Body of pancreas (tissue), 4 donors: ENCODE results near the gene WDPCP. TPM values are rescaled to one million over a fixed set of nuclear protein-coding genes. Genes with fewer than 3 reads are reported as not detected.

ENCODE experiments used
- ATAC-seq: fragments of 150-250 bp; one replicate; pipeline ENCODE4 v1.9.1; 2016
- DNase-seq, 4 donors: peaks; one replicate each; pipeline ENCODE4 v3.0.0-alpha.2; 2019
- H3K27ac ChIP-seq, 4 donors: fragments of 200-600 bp; sonication (generic); 1 replicate in 3 of 4; 2 replicates in 1 of 4; pipeline versions ENCODE4 v1.5.1 to v1.6.1; 2016 to 2019; ENCODE audit warnings: mild to moderate bottlenecking in 1 of 4, mixed read lengths in 1 of 4, moderate library complexity in 1 of 4
- H3K27me3 ChIP-seq, 2 donors: fragments of 200-600 bp; sonication (generic); one replicate each; pipeline ENCODE4 v1.6.0; 2016; ENCODE audit warnings: mild to moderate bottlenecking in 1 of 2
- H3K36me3 ChIP-seq, 2 donors: fragments of 200-600 bp; sonication (generic); replicated peaks in 1 of 2; 2 replicates each; pipeline ENCODE4 v1.5.1; 2016; ENCODE audit warnings: low read depth in 2 of 2; ENCODE audit not compliant: insufficient read depth in 1 of 2
- H3K4me1 ChIP-seq: fragments of 200-600 bp; sonication (generic); one replicate; pipeline ENCODE4 v1.6.0; 2016
- H3K4me3 ChIP-seq, 2 donors: fragments of 200-600 bp; sonication (generic); 1 replicate in 1 of 2; 2 replicates in 1 of 2; pipeline ENCODE4 v1.5.1; 2016 to 2019
- H3K9me3 ChIP-seq, 3 donors: fragments of 200-600 bp; sonication (generic); 1 replicate in 2 of 3; 2 replicates in 1 of 3; pipeline ENCODE4 v1.5.1; 2016
- CTCF ChIP-seq, 7 experiments: fragments of 450-650 bp in 4 of 7; fragments of 200-600 bp in 3 of 7; sonication (generic) in 3 of 7; IDR thresholded peaks; one replicate each; pipeline ENCODE4 v1.5.1; 2016 to 2019; ENCODE audit warnings: antibody characterized with exemption in 7 of 7
- POLR2A ChIP-seq, 3 donors: fragments of 450-650 bp; IDR thresholded peaks; one replicate each; pipeline ENCODE4 v1.6.1; 2016; ENCODE audit warnings: antibody characterized with exemption in 3 of 3, mild to moderate bottlenecking in 2 of 3
- WGBS, 2 donors: methylation state at CpG; one replicate each; pipeline ENCODE4 v1.1.5; 2017; 5-methylcytosine and 5-hydroxymethylcytosine counted together
- intact Hi-C: fragments of 100-400 bp; cut with DNase I; formaldehyde crosslinking; loops from one replicate; pipeline ENCODE4 v1.15.1; 2023
- total RNA-seq, 2 donors: library from RNA; depleted of rRNA; stranded (reverse); fragments of >200 nt; gene quantifications; one replicate each; pipeline ENCODE4 v1.1.0, GENCODE V29; 2016

Gene WDPCP
- total RNA-seq, 2 donors from 2014 or later = 6.9 to 8.3 TPM

GRCh38 chr2:63444565-63445288 is 143.6 kb downstream of the WDPCP start:
- DNase-seq (no peak), ATAC-seq (no peak)
- 80 to 89% methylated on average over 6 of the region's 6 CpGs for WGBS, 2 donors
- Histone ChIP-seq H3K27ac (no peak overlapping the region), H3K36me3 (no peaks in the 10 kb centered on the region), H3K9me3 (no peaks in the 10 kb centered on the region), H3K4me3 (no peak overlapping the region), H3K4me1 (no peaks in the 10 kb centered on the region), H3K27me3 (no peaks in the 10 kb centered on the region)
- TF ChIP-seq POLR2A (IDR thresholded peaks at IDR 0.05) (no peak), CTCF (IDR thresholded peaks at IDR 0.05) (no peak)
- intact Hi-C loops = no loop called here

DNA sequence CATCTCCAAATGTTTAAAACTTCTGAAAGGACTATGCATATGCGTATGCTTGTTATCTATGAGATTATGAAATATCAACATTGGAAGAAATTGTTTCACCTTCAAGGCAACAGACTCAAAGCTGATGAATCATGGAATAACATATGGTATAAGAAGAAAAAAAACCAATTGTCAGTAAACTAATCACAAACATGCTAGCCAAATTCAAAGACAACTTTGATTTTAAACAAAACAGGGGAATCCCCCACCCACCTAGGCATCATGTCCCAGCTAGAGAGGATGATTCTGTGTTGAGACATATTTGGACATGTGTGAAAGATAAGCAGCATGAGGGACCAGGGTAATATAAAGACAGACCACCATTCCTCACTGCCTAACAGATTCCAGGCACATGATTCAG is 147.7 kb downstream of the WDPCP start:
- Histone ChIP-seq H3K27ac (no peak overlapping the region), H3K36me3 (no peaks in the 10 kb centered on the region), H3K4me1 (no peaks in the 10 kb centered on the region), H3K27me3 (no peaks in the 10 kb centered on the region), H3K9me3 (no peaks in the 10 kb centered on the region), H3K4me3 (no peak overlapping the region)
- 47% methylated on average over 1 of the region's 1 CpG for WGBS, 2 donors
- no peak for ATAC-seq
- no peak for DNase-seq
- intact Hi-C loops = no loop called here
- no peak for TF ChIP-seq CTCF (IDR thresholded peaks at IDR 0.05)
- no peak for TF ChIP-seq POLR2A (IDR thresholded peaks at IDR 0.05)

GRCh38 chr2:63438181-63438580 is 150.1 kb downstream of the WDPCP start:
- DNase-seq (no peak), ATAC-seq (no peak)
- no peaks in the 10 kb centered on the region for H3K9me3 ChIP-seq
- H3K27ac ChIP-seq = no peak overlapping the region
- 92 to 97% methylated on average over 1 of the region's 1 CpG for WGBS, 2 donors
- no peaks in the 10 kb centered on the region for H3K36me3 ChIP-seq
- H3K27me3 ChIP-seq = no peaks in the 10 kb centered on the region
- no peak overlapping the region for H3K4me3 ChIP-seq
- TF ChIP-seq CTCF (IDR thresholded peaks at IDR 0.05) = no peak
- peaks cover 4% of the 10 kb centered on the region for H3K4me1 ChIP-seq
- intact Hi-C loops = no loop called here

DNA sequence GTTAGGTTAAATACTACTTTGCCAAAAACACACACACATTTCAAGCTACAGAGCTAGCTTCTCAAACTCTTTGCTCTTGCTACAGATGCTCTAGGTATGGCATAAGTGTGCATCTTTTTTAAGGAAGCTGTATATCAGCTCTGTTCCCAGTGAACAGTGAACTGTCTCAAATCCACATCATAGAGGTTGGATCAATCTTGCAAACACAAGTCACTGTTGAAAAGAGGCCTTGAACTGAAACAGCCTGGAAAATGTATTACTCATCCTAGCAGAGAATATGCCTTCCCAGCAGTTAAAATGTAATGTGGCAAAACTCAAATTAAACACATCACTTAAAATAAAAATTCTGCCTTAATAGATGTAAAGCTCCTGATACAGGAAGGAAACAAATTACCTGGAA is 151.8 kb downstream of the WDPCP start:
- Histone ChIP-seq H3K4me1 (peaks cover 4% of the 10 kb centered on the region), H3K36me3 (no peaks in the 10 kb centered on the region), H3K4me3 (no peak overlapping the region), H3K27me3 (no peaks in the 10 kb centered on the region), H3K9me3 (no peaks in the 10 kb centered on the region), H3K27ac (no peak overlapping the region)
- TF ChIP-seq POLR2A (IDR thresholded peaks at IDR 0.05) = no peak
- no peak for TF ChIP-seq CTCF (IDR thresholded peaks at IDR 0.05)
- DNase-seq (no peak), ATAC-seq (no peak)
- intact Hi-C loops = no loop called here

DNA sequence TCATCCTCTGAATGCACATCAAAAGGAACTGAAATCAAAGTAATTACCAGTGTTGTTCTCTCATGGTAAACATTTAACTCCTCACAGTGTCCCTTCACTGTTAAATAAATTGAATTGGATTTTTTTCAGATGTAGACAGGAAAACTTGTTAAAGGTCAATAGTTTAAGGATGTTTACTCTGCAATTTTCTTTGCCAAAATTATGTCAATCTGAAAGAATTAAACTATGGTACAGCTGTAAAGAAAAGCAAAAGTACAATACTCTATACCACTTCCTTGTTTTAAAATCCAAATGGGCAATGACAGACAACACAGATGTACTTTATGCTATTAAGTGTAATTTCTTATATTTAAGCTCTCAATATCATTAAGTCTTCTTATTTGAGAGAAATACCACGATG is 153.2 kb downstream of the WDPCP start:
- ATAC-seq = no peak
- WGBS, 2 donors = 60 to 62% methylated on average over 1 of the region's 1 CpG
- TF ChIP-seq CTCF (IDR thresholded peaks at IDR 0.05) (no peak), POLR2A (IDR thresholded peaks at IDR 0.05) (no peak)

More for the DNA sequence above, 153.2 kb downstream of the WDPCP start:
- no peaks in the 10 kb centered on the region for H3K27me3 ChIP-seq
- H3K27ac ChIP-seq = no peak overlapping the region
- no peak overlapping the region for H3K4me3 ChIP-seq
- peaks cover 4% of the 10 kb centered on the region for H3K4me1 ChIP-seq
- H3K36me3 ChIP-seq = no peaks in the 10 kb centered on the region
- no peak for DNase-seq
- intact Hi-C loops = no loop called here
- H3K9me3 ChIP-seq = no peaks in the 10 kb centered on the region
